ENCODE data around the gene TMED9. TPM values are rescaled to one million over a fixed set of nuclear protein-coding genes. Genes with fewer than 3 reads are reported as not detected.
A peak's percentile ranks its signal among the peaks of the same experiment; 100 is the strongest.

Gene TMED9
- total RNA-seq, 1 donor from 2014 or later: 372 TPM

DNA sequence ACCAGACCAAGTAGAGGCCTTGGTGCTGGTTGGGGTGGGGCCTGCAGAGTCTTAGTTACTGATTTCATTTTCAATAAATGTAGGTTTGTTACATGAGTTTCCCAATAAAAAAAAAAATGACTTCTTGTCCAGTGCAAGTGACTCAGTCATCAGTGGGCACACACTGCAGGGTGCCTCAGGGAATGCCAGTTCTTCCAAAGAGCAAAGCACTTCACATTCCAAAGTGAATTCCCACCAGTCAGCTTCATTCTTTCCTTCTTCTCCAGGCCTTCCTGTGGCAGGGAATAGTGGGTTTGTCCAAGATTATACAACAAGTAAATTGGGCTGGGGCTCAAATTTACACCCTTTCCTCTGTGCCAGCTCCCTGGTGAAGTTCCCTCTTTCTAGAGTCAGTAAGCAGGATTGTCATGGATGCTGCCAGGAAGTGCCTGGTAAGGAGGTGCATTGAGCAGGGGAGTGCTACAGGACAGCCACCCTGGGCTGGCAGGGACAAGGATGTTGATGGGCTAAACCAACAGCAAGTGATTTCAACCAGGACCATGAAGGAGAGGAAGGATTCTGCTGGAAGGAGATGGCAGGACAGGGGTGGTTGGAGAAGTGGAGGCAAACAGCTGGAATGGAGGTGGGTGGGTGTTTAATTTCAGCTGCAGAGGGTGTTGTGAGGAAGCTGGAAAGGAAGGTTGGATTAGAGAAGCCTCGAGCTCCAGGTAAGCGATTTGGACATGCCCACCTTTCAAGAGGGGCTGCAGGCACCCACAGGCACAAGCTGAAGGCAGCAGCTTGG is 4.2 kb downstream of the TMED9 start:
- Histone ChIP-seq H4K20me1 (ENCODE audit: insufficient read depth, low read length) (peaks cover 40% of the 10 kb centered on the region), H3K4me3 (ENCODE audit: insufficient read depth, low read depth, low read length) (no peak overlapping the region), H2AFZ (ENCODE audit: low read depth, low read length) (no peak overlapping the region), H3K27ac (ENCODE audit: low read depth, low read length) (no peak overlapping the region), H3K4me1 (ENCODE audit: insufficient read depth, low read length) (peaks cover 15% of the 10 kb centered on the region), H3K36me3 (ENCODE audit: insufficient read depth, low read length) (peaks cover 29% of the 10 kb centered on the region), H3K9ac (ENCODE audit: low read length) (no peak overlapping the region), H3K9me3 (ENCODE audit: insufficient read depth, low read depth, low read length) (no peaks in the 10 kb centered on the region), H3K27me3 (ENCODE audit: insufficient read depth, low read length) (no peaks in the 10 kb centered on the region), H3K4me2 (ENCODE audit: low read length) (no peak overlapping the region), H3K79me2 (ENCODE audit: insufficient read depth, low read length) (peaks cover 39% of the 10 kb centered on the region)
- Mint-ChIP-seq H3K27ac (ENCODE audit: unreplicated experiment) (no peak overlapping the region), H3K36me3 (ENCODE audit: low read depth, unreplicated experiment) (peaks cover 26% of the 10 kb centered on the region), H3K9me3 (ENCODE audit: unreplicated experiment) (no peaks in the 10 kb centered on the region), H3K4me1 (ENCODE audit: low read depth, unreplicated experiment) (peaks cover 13% of the 10 kb centered on the region), H3K4me3 (ENCODE audit: unreplicated experiment) (peak overlapping the region; percentile 10), H3K27me3 (ENCODE audit: low read depth, unreplicated experiment) (no peaks in the 10 kb centered on the region)
- no peak for DNase-seq (ENCODE audit: low read depth)
- TF ChIP-seq, protein P1, sequence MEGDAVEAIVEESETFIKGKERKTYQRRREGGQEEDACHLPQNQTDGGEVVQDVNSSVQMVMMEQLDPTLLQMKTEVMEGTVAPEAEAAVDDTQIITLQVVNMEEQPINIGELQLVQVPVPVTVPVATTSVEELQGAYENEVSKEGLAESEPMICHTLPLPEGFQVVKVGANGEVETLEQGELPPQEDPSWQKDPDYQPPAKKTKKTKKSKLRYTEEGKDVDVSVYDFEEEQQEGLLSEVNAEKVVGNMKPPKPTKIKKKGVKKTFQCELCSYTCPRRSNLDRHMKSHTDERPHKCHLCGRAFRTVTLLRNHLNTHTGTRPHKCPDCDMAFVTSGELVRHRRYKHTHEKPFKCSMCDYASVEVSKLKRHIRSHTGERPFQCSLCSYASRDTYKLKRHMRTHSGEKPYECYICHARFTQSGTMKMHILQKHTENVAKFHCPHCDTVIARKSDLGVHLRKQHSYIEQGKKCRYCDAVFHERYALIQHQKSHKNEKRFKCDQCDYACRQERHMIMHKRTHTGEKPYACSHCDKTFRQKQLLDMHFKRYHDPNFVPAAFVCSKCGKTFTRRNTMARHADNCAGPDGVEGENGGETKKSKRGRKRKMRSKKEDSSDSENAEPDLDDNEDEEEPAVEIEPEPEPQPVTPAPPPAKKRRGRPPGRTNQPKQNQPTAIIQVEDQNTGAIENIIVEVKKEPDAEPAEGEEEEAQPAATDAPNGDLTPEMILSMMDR (IDR thresholded peaks at IDR 0.05; ENCODE audit: insufficient read depth, low read depth, low read length): no peak
- no peak for TF ChIP-seq EZH2 (IDR thresholded peaks at IDR 0.05; ENCODE audit: insufficient read depth, low read length)
- FAIRE-seq: no peak

DNA sequence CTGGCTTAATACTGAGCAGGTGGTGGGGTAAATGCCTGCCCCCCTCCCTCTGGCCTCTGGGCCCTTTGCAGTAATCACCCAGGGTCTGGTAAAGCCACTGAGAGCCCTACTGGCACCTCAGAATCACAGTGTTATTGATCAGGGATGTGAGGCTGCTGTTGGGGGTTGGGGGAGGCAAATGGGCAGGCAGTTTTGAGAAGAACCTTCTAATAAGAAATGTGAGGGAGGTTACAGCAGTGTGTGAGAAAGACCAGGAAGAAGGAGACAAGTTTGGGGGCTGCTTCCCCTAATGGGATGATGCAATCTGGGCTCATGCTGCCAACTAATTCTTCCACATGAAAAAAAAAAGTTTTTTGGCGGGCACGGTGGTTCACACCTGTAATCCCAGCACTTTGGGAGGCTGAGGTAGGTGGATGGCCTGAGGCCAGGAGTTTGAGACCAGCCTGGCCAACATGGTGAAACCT is 4.8 kb downstream of the TMED9 start:
- Histone ChIP-seq H3K4me1 (ENCODE audit: insufficient read depth, low read length) (peaks cover 16% of the 10 kb centered on the region), H3K27ac (ENCODE audit: low read depth, low read length) (no peak overlapping the region), H3K4me2 (ENCODE audit: low read length) (no peak overlapping the region), H3K27me3 (ENCODE audit: insufficient read depth, low read length) (no peaks in the 10 kb centered on the region), H3K4me3 (ENCODE audit: insufficient read depth, low read depth, low read length) (no peak overlapping the region), H3K9ac (ENCODE audit: low read length) (no peak overlapping the region), H3K36me3 (ENCODE audit: insufficient read depth, low read length) (peaks cover 29% of the 10 kb centered on the region), H2AFZ (ENCODE audit: low read depth, low read length) (no peak overlapping the region), H3K79me2 (ENCODE audit: insufficient read depth, low read length) (peaks cover 46% of the 10 kb centered on the region), H4K20me1 (ENCODE audit: insufficient read depth, low read length) (peaks cover 47% of the 10 kb centered on the region), H3K9me3 (ENCODE audit: insufficient read depth, low read depth, low read length) (no peaks in the 10 kb centered on the region)
- Mint-ChIP-seq H3K4me1 (ENCODE audit: low read depth, unreplicated experiment) (peaks cover 13% of the 10 kb centered on the region), H3K9me3 (ENCODE audit: unreplicated experiment) (no peaks in the 10 kb centered on the region), H3K27me3 (ENCODE audit: low read depth, unreplicated experiment) (no peaks in the 10 kb centered on the region), H3K27ac (ENCODE audit: unreplicated experiment) (no peak overlapping the region), H3K36me3 (ENCODE audit: low read depth, unreplicated experiment) (peaks cover 24% of the 10 kb centered on the region), H3K4me3 (ENCODE audit: unreplicated experiment) (no peak overlapping the region)
- TF ChIP-seq, protein P1 (IDR thresholded peaks at IDR 0.05; ENCODE audit: insufficient read depth, low read depth, low read length): no peak
- TF ChIP-seq EZH2 (IDR thresholded peaks at IDR 0.05; ENCODE audit: insufficient read depth, low read length): no peak
- FAIRE-seq (no peak), DNase-seq (ENCODE audit: low read depth) (no peak)

DNA sequence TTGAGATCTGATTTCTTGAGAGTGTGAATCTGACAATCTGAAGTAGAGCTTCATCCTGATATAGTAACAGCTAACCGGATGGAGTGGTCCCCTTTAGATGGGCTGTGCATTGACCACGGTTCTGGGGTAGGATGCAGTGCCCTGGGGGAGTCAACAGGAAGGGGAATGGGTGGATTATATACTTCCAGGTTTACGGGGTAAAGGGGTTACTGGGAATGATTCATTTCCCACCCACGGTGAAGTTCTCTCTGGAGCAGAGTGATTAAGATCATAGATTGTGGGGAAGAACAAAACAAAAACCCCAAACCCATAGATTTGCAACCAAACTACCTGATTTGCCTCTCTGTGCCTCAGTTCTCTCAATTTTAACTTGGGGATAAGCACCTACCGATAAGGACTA is 6.5 kb downstream of the TMED9 start:
- peak overlapping the region; percentile 77 for H3K4me3 Mint-ChIP-seq (ENCODE audit: unreplicated experiment)
- no peaks in the 10 kb centered on the region for H3K27me3 Mint-ChIP-seq (ENCODE audit: low read depth, unreplicated experiment)
- Histone ChIP-seq H3K9ac (ENCODE audit: low read length) (no peak overlapping the region), H3K27me3 (ENCODE audit: insufficient read depth, low read length) (no peaks in the 10 kb centered on the region), H3K9me3 (ENCODE audit: insufficient read depth, low read depth, low read length) (no peaks in the 10 kb centered on the region), H3K27ac (ENCODE audit: low read depth, low read length) (no peak overlapping the region), H3K36me3 (ENCODE audit: insufficient read depth, low read length) (peaks cover 29% of the 10 kb centered on the region), H2AFZ (ENCODE audit: low read depth, low read length) (no peak overlapping the region), H4K20me1 (ENCODE audit: insufficient read depth, low read length) (peaks cover 52% of the 10 kb centered on the region), H3K79me2 (ENCODE audit: insufficient read depth, low read length) (peaks cover 36% of the 10 kb centered on the region), H3K4me3 (ENCODE audit: insufficient read depth, low read depth, low read length) (no peak overlapping the region), H3K4me2 (ENCODE audit: low read length) (peak overlapping the region; percentile 28), H3K4me1 (ENCODE audit: insufficient read depth, low read length) (peaks cover 11% of the 10 kb centered on the region)
- FAIRE-seq (no peak), DNase-seq (ENCODE audit: low read depth) (no peak)
- no peaks in the 10 kb centered on the region for H3K9me3 Mint-ChIP-seq (ENCODE audit: unreplicated experiment)
- H3K4me1 Mint-ChIP-seq (ENCODE audit: low read depth, unreplicated experiment): peaks cover 20% of the 10 kb centered on the region
- H3K36me3 Mint-ChIP-seq (ENCODE audit: low read depth, unreplicated experiment): peaks cover 24% of the 10 kb centered on the region
- H3K27ac Mint-ChIP-seq (ENCODE audit: unreplicated experiment): no peak overlapping the region
- TF ChIP-seq EZH2 (IDR thresholded peaks at IDR 0.05; ENCODE audit: insufficient read depth, low read length): no peak
- TF ChIP-seq, protein P1 (IDR thresholded peaks at IDR 0.05; ENCODE audit: insufficient read depth, low read depth, low read length): no peak

Measured in astrocyte (in vitro differentiated cells and primary cell).